Large intestine (tissue), 3 donors: ENCODE data around the gene BPIFB6. TPM values are rescaled to one million over a fixed set of nuclear protein-coding genes. Genes with fewer than 3 reads are reported as not detected.

Source experiments
- DNase-seq, 2 donors: peaks; one replicate each; pipeline versions ENCODE4 v3.0.0 to v3.0.0-alpha.2; 2013
- H3K27ac ChIP-seq: one replicate; pipeline ENCODE4 v1.5.1; 2013; ENCODE audit warnings: low read length
- H3K27me3 ChIP-seq: 2 replicates; pipeline ENCODE4 v1.6.1; 2013; ENCODE audit warnings: low read length; ENCODE audit not compliant: control insufficient read depth, insufficient read depth
- H3K36me3 ChIP-seq: 2 replicates; pipeline ENCODE4 v1.6.1; 2013; ENCODE audit warnings: low read length; ENCODE audit not compliant: control insufficient read depth, insufficient read depth
- H3K4me1 ChIP-seq: one replicate; pipeline ENCODE4 v1.6.1; 2013; ENCODE audit warnings: low read length; ENCODE audit not compliant: control insufficient read depth, insufficient read depth
- H3K4me3 ChIP-seq: one replicate; pipeline ENCODE4 v1.5.1; 2013; ENCODE audit warnings: low read length
- H3K9me3 ChIP-seq: one replicate; pipeline ENCODE4 v1.6.1; 2013; ENCODE audit warnings: mild to moderate bottlenecking, low read depth, low read length, moderate library complexity; ENCODE audit not compliant: control insufficient read depth
- whole genome bisulfite sequencing: methylation state at CpG from one replicate; pipeline ENCODE4 v1.1.5; 2013; ENCODE audit warnings: low lambda C conversion rate; ENCODE audit not compliant: insufficient coverage; 5-methylcytosine and 5-hydroxymethylcytosine counted together
- polyA plus RNA-seq: library from polyadenylated mRNA; unstranded; fragments of 120-200 nt; gene quantifications from one replicate; pipeline ENCODE4 v1.2.1, GENCODE V29; 2013

BPIFB6 gene
- polyA plus RNA-seq, 1 donor, result not detected

DNA sequence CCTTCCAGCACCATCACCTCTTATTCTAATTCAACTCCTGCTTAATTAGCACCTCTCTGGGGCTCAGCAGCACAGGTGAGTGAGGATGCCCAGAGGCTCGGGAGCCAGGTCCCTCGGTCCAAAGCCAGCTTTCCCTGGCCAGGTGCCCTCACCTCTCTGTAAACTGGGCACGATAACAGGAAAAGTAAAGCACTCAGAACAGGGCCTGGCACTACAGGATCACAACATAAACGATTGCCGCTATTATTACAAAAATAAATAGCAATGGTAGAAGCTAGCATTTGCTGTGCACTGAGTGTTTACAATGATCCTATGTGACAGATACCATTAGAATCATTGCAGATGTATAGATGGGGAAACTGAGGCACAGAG lies 21.3 kb upstream of the BPIFB6 start:
- H3K27me3 ChIP-seq, result peaks cover 5% of the 10 kb centered on the region
- no CpG with 5 or more reads among the region's 5 CpGs for WGBS
- H3K27ac ChIP-seq, result no peak overlapping the region
- no peaks in the 10 kb centered on the region for H3K36me3 ChIP-seq
- no peak overlapping the region for H3K4me3 ChIP-seq
- DNase-seq, result no peak
- no peaks in the 10 kb centered on the region for H3K4me1 ChIP-seq
- no peaks in the 10 kb centered on the region for H3K9me3 ChIP-seq

GRCh38 chr20:33010674-33011449 lies 20.6 kb upstream of the BPIFB6 start:
- no peaks in the 10 kb centered on the region for H3K9me3 ChIP-seq
- H3K27me3 ChIP-seq, result peaks cover 6% of the 10 kb centered on the region
- WGBS, result no CpG with 5 or more reads among the region's 8 CpGs
- H3K4me3 ChIP-seq, result no peak overlapping the region
- no peaks in the 10 kb centered on the region for H3K4me1 ChIP-seq
- no peak overlapping the region for H3K27ac ChIP-seq
- H3K36me3 ChIP-seq, result no peaks in the 10 kb centered on the region
- no peak for DNase-seq

DNA sequence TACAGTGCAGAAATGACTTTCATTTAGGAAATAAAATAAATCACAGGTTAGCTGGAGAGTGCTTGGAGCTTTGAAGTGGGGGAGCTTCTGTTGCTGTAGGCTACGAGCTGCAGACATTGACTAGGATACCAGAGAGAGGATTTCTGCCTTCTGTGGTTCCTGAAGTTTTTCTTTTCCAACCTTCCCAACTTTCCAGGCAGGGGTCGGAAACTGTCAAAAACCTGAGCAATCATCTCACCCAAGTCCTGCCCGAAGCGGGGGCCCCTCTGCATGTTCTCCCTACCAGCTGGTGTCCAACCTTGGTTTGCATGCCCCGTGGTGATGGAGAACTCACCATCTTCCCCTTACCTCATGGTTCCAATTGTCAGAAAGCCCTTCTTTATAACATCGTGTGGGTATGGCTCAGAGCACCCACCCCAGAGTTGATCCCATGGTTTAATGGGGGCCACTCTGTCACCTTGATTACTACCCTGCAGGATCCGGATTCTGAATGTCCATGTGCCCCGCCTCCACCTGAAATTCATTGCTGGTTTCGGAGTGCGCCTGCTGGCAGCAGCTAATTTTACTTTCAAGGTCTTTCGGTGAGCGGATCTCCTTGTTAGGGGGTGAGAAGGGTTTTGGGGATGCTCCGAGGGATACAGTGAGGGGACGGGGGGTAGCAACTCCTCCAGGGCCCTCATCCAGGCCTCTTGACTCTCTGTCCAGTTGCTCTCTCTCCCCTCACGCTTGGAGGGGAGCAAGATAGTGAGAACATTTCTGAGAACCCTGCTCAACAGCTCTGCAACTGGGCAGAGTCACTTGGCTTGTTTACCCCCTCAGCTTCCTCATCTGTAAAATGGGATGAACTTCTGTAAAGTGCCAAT lies 18.9 kb upstream of the BPIFB6 start:
- peaks cover 6% of the 10 kb centered on the region for H3K27me3 ChIP-seq
- H3K27ac ChIP-seq, result no peak overlapping the region
- H3K9me3 ChIP-seq, result no peaks in the 10 kb centered on the region
- no peaks in the 10 kb centered on the region for H3K4me1 ChIP-seq
- no peaks in the 10 kb centered on the region for H3K36me3 ChIP-seq
- WGBS, result no CpG with 5 or more reads among the region's 15 CpGs
- no peak overlapping the region for H3K4me3 ChIP-seq
- no peak for DNase-seq

DNA sequence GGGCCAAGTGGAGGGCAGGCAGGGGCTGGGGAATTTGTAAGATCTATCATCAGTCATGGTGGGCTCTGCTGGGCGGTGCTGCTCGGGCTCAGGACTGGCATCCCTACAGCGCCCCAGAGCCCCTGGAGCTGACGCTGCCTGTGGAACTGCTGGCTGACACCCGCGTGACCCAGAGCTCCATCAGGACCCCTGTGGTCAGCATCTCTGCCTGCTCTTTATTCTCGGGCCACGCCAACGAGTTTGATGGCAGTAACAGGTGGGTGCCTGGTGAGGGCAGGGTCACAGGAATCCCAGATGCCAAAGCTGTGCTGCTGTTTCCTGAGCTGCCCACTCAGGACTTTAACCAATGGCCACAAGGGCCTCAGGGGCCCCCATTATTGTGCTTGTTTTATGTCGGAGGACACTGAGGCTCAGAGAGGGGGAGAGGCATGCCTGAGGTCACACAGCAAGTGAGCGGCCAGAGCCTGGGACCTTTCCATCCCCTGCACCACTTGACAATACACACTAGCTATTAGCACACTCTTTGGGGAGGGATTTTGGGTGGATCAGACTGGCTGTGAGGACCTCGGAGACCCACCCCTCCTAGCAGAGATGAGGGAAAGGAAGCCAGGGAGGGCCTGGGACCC lies 17.6 kb upstream of the BPIFB6 start:
- H3K4me3 ChIP-seq, result no peak overlapping the region
- H3K27ac ChIP-seq, result no peak overlapping the region
- no peaks in the 10 kb centered on the region for H3K9me3 ChIP-seq
- no CpG with 5 or more reads among the region's 12 CpGs for WGBS
- H3K4me1 ChIP-seq, result no peaks in the 10 kb centered on the region
- no peaks in the 10 kb centered on the region for H3K36me3 ChIP-seq
- H3K27me3 ChIP-seq, result peaks cover 6% of the 10 kb centered on the region
- no peak for DNase-seq

DNA sequence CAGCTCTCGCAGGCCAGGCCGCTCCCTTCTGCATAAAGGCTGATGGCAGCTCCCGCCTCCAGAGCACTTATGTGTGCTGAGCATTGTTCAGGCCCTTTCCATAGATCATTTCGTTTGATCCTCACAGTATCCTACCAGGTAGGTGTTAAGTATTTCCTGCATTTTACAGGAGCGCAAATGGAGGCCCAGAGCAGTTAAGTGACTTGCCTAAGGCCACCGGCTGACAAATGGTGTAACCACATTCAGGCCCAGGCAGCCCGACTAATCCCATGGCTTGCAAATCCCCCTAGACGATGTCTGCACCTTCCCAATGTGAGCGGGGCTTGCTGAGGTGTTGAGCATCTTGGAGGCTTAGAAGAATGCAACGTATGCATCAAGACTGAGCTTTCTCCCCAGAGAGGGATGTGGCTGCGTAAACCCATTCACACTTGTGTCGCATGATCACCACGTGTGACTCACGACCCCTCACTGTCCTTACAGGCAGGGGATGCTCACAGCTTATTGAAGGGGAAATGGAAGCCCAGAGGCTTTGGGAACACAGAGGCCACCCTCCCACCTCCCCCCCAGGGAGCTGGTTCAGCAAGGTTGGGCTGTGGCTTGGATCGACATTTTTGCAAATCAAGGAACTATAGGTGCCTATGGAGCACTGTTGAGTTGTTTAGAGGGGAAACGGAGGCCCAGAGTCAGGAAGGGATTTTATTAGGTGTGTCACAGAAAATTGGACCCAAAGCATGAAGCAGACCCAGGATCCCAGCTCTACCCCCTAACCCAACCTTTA lies 16.9 kb upstream of the BPIFB6 start:
- Histone ChIP-seq H3K4me1 (no peaks in the 10 kb centered on the region), H3K4me3 (no peak overlapping the region), H3K9me3 (no peaks in the 10 kb centered on the region), H3K36me3 (no peaks in the 10 kb centered on the region), H3K27ac (no peak overlapping the region), H3K27me3 (peaks cover 6% of the 10 kb centered on the region)
- WGBS, result no CpG with 5 or more reads among the region's 16 CpGs
- DNase-seq, result no peak

GRCh38 chr20:33015114-33015484 lies 16.3 kb upstream of the BPIFB6 start:
- Histone ChIP-seq H3K36me3 (no peaks in the 10 kb centered on the region), H3K27me3 (peaks cover 6% of the 10 kb centered on the region), H3K27ac (no peak overlapping the region), H3K4me3 (no peak overlapping the region), H3K4me1 (no peaks in the 10 kb centered on the region), H3K9me3 (no peaks in the 10 kb centered on the region)
- 90% methylated on average over 2 of the region's 10 CpGs for WGBS
- DNase-seq, result no peak

GRCh38 chr20:33015700-33016580 lies 15.5 kb upstream of the BPIFB6 start:
- peaks cover 6% of the 10 kb centered on the region for H3K27me3 ChIP-seq

GRCh38 chr20:33016581-33017109 lies 14.8 kb upstream of the BPIFB6 start:
- no peak for DNase-seq
- no peaks in the 10 kb centered on the region for H3K4me1 ChIP-seq
- H3K27ac ChIP-seq, result no peak overlapping the region
- H3K9me3 ChIP-seq, result no peaks in the 10 kb centered on the region
- H3K27me3 ChIP-seq, result peaks cover 6% of the 10 kb centered on the region
- H3K36me3 ChIP-seq, result no peaks in the 10 kb centered on the region
- no CpG with 5 or more reads among the region's 7 CpGs for WGBS
- no peak overlapping the region for H3K4me3 ChIP-seq

More at GRCh38 chr20:33015700-33016580, 15.5 kb upstream of the BPIFB6 start:
- no peaks in the 10 kb centered on the region for H3K9me3 ChIP-seq
- WGBS, result no CpG with 5 or more reads among the region's 15 CpGs
- H3K36me3 ChIP-seq, result no peaks in the 10 kb centered on the region
- H3K4me1 ChIP-seq, result no peaks in the 10 kb centered on the region
- no peak overlapping the region for H3K4me3 ChIP-seq
- no peak overlapping the region for H3K27ac ChIP-seq
- DNase-seq, result no peak

GRCh38 chr20:33017542-33017941 lies 13.9 kb upstream of the BPIFB6 start:
- Histone ChIP-seq H3K4me1 (no peaks in the 10 kb centered on the region), H3K4me3 (no peak overlapping the region), H3K9me3 (no peaks in the 10 kb centered on the region), H3K27me3 (peaks cover 6% of the 10 kb centered on the region), H3K36me3 (no peaks in the 10 kb centered on the region), H3K27ac (no peak overlapping the region)
- WGBS, result no CpG with 5 or more reads among the region's 7 CpGs
- no peak for DNase-seq
